Measurements from ENCODE around the gene CUTC. TPM values are rescaled to one million over a fixed set of nuclear protein-coding genes. Genes with fewer than 3 reads are reported as not detected.

CUTC gene
- total RNA-seq, 1 donor from 2014 or later, result 10.3 TPM

DNA sequence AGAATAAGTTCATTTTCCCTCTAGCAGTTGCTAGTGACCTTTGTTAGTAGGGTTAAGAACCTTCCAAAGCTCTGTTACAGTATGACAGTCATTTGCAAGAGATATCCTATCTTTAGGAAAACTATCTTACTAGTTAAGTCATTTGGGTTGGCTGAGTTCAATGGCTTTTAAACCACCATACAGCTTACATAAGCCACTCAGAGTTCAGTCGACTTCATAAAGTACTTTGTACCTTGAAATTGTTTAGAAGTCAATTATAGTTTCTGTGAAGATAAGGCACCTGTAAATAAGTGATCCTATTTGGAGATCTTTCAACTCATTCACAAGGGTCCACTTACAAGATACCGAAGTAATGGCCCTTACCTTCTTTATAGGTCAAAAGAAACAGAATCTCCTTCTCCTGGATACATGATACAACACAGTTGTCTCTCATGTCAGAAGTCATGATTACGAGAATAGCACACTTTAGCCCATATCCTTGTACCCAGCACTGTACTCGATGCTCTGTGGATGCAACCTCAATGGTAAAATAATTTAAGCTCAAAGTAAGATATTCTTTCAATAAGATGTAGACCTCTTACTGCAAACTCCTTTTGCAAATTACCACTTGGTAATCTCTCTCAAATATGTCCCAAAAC is 38.5 kb downstream of the CUTC start:
- Histone ChIP-seq H3K36me3 (ENCODE audit: insufficient read depth, low read length) (no peaks in the 10 kb centered on the region), H3K4me1 (ENCODE audit: insufficient read depth, low read length) (peaks cover 7% of the 10 kb centered on the region), H3K4me2 (ENCODE audit: low read length) (no peak overlapping the region), H3K9ac (ENCODE audit: low read length) (no peak overlapping the region), H2AFZ (ENCODE audit: low read depth, low read length) (no peak overlapping the region), H3K79me2 (ENCODE audit: insufficient read depth, low read length) (no peaks in the 10 kb centered on the region), H3K27ac (ENCODE audit: low read depth, low read length) (no peak overlapping the region), H3K4me3 (ENCODE audit: insufficient read depth, low read depth, low read length) (no peak overlapping the region), H3K27me3 (ENCODE audit: insufficient read depth, low read length) (no peaks in the 10 kb centered on the region), H3K9me3 (ENCODE audit: insufficient read depth, low read depth, low read length) (no peaks in the 10 kb centered on the region), H4K20me1 (ENCODE audit: insufficient read depth, low read length) (no peaks in the 10 kb centered on the region)
- no peak for FAIRE-seq
- no peak for DNase-seq (ENCODE audit: low read depth)
- H3K27me3 Mint-ChIP-seq (ENCODE audit: low read depth, unreplicated experiment), result no peaks in the 10 kb centered on the region
- TF ChIP-seq, protein P1, sequence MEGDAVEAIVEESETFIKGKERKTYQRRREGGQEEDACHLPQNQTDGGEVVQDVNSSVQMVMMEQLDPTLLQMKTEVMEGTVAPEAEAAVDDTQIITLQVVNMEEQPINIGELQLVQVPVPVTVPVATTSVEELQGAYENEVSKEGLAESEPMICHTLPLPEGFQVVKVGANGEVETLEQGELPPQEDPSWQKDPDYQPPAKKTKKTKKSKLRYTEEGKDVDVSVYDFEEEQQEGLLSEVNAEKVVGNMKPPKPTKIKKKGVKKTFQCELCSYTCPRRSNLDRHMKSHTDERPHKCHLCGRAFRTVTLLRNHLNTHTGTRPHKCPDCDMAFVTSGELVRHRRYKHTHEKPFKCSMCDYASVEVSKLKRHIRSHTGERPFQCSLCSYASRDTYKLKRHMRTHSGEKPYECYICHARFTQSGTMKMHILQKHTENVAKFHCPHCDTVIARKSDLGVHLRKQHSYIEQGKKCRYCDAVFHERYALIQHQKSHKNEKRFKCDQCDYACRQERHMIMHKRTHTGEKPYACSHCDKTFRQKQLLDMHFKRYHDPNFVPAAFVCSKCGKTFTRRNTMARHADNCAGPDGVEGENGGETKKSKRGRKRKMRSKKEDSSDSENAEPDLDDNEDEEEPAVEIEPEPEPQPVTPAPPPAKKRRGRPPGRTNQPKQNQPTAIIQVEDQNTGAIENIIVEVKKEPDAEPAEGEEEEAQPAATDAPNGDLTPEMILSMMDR (IDR thresholded peaks at IDR 0.05; ENCODE audit: insufficient read depth, low read depth, low read length), result no peak
- no peak for TF ChIP-seq EZH2 (IDR thresholded peaks at IDR 0.05; ENCODE audit: insufficient read depth, low read length)
- H3K27ac Mint-ChIP-seq (ENCODE audit: unreplicated experiment), result no peak overlapping the region
- no peak overlapping the region for H3K4me3 Mint-ChIP-seq (ENCODE audit: unreplicated experiment)
- H3K36me3 Mint-ChIP-seq (ENCODE audit: low read depth, unreplicated experiment), result no peaks in the 10 kb centered on the region
- no peaks in the 10 kb centered on the region for H3K4me1 Mint-ChIP-seq (ENCODE audit: low read depth, unreplicated experiment)
- no peaks in the 10 kb centered on the region for H3K9me3 Mint-ChIP-seq (ENCODE audit: unreplicated experiment)

DNA sequence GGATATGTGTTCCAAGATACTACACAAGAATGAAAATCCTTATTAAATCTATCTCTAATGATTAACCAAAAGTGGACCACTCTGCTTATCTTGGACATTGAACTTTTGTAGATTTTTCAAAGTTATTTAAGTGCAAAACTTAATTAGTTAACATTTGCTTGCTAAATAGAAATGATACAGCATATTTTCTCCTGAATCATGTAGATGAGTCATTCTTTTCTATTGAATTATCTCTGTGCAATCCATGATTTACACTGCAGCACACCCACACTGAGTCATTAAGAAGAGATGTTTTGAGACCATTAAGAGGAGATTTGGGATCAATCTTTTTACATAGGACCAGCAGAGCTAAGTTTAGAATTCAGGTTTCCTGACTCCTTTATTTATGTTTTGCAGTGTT is 43.8 kb downstream of the CUTC start:
- Histone ChIP-seq H3K4me3 (ENCODE audit: insufficient read depth, low read depth, low read length) (no peak overlapping the region), H2AFZ (ENCODE audit: low read depth, low read length) (no peak overlapping the region), H3K27ac (ENCODE audit: low read depth, low read length) (peak overlapping the region; percentile 86), H4K20me1 (ENCODE audit: insufficient read depth, low read length) (no peaks in the 10 kb centered on the region), H3K4me1 (ENCODE audit: insufficient read depth, low read length) (peaks cover 30% of the 10 kb centered on the region), H3K9ac (ENCODE audit: low read length) (peak overlapping the region; percentile 12), H3K79me2 (ENCODE audit: insufficient read depth, low read length) (no peaks in the 10 kb centered on the region), H3K36me3 (ENCODE audit: insufficient read depth, low read length) (no peaks in the 10 kb centered on the region), H3K27me3 (ENCODE audit: insufficient read depth, low read length) (no peaks in the 10 kb centered on the region), H3K9me3 (ENCODE audit: insufficient read depth, low read depth, low read length) (no peaks in the 10 kb centered on the region), H3K4me2 (ENCODE audit: low read length) (peak overlapping the region; percentile 56)
- Mint-ChIP-seq H3K4me1 (ENCODE audit: low read depth, unreplicated experiment) (peaks cover 33% of the 10 kb centered on the region), H3K36me3 (ENCODE audit: low read depth, unreplicated experiment) (no peaks in the 10 kb centered on the region), H3K4me3 (ENCODE audit: unreplicated experiment) (no peak overlapping the region), H3K27ac (ENCODE audit: unreplicated experiment) (peak overlapping the region; percentile 90), H3K9me3 (ENCODE audit: unreplicated experiment) (no peaks in the 10 kb centered on the region), H3K27me3 (ENCODE audit: low read depth, unreplicated experiment) (no peaks in the 10 kb centered on the region)
- FAIRE-seq, result peak; percentile 96
- no peak for TF ChIP-seq EZH2 (IDR thresholded peaks at IDR 0.05; ENCODE audit: insufficient read depth, low read length)
- TF ChIP-seq, protein P1 (IDR thresholded peaks at IDR 0.05; ENCODE audit: insufficient read depth, low read depth, low read length), result no peak
- DNase-seq (ENCODE audit: low read depth), result peak; percentile 88

Measured in astrocyte (in vitro differentiated cells and primary cell).